GM12875 (cell line): Measurements from ENCODE around the gene TBXAS1.

Experiments used
- H3K4me3 ChIP-seq: one replicate; pipeline ENCODE4 v1.5.1; 2011; ENCODE audit warnings: low read depth, low read length, control low read depth
- TF ChIP-seq, protein P1 (sequence below): IDR thresholded peaks from 2 replicates; pipeline ENCODE4 v1.5.1; 2011; ENCODE audit warnings: low read depth, mild to moderate bottlenecking, control low read depth, inconsistent platforms, low read length, moderate library complexity, borderline replicate concordance; ENCODE audit not compliant: insufficient read depth

The TBXAS1 gene

GRCh38 chr7:139955109-139955820, 126.2 kb downstream of the TBXAS1 start:
- no peak overlapping the region for H3K4me3 ChIP-seq
- TF ChIP-seq, protein P1, sequence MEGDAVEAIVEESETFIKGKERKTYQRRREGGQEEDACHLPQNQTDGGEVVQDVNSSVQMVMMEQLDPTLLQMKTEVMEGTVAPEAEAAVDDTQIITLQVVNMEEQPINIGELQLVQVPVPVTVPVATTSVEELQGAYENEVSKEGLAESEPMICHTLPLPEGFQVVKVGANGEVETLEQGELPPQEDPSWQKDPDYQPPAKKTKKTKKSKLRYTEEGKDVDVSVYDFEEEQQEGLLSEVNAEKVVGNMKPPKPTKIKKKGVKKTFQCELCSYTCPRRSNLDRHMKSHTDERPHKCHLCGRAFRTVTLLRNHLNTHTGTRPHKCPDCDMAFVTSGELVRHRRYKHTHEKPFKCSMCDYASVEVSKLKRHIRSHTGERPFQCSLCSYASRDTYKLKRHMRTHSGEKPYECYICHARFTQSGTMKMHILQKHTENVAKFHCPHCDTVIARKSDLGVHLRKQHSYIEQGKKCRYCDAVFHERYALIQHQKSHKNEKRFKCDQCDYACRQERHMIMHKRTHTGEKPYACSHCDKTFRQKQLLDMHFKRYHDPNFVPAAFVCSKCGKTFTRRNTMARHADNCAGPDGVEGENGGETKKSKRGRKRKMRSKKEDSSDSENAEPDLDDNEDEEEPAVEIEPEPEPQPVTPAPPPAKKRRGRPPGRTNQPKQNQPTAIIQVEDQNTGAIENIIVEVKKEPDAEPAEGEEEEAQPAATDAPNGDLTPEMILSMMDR, result no peak

- H3K4me3 ChIP-seq, result no peak overlapping the region
Observed at GRCh38 chr7:139958599-139959284, 129.7 kb downstream of the TBXAS1 start.

DNA sequence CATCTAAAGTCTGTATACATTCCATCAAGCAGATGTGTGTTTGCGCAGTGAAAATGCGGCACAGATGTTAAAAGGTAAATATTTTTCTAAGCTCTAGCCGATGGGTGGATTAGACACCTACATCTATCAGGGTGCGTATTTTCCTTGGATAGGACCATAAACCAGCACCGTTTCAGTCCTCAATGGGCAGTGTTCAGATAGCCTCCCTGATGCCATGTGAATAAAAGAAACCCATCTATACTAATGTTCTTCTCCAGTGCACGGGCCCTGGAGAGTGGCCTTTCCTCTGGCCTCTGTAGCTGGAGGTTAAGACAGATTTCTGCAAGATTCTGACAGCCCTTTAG, 130.2 kb downstream of the TBXAS1 start:
- TF ChIP-seq, protein P1, result no peak
- no peak overlapping the region for H3K4me3 ChIP-seq

More at GRCh38 chr7:139958599-139959284, 129.7 kb downstream of the TBXAS1 start:
- TF ChIP-seq, protein P1, result no peak

DNA sequence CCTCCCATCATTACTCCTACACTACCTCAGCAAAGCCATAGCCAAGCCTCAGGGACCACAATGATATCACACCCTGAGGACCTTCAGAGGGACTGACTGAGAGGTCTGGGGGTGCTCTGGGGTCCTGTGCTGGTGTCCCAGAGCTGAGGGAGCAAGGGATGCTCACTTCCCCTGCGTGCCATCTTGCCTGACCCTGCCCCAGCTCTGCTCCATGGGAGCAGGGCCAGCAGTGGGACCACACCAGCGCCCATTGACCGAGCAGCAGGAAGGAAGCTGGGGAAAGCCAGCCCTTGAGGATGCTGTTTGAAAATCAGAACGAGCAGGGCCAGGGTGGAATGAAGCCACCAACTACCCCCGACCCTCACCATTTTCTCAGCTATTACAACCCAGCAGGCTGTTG, 130.7 kb downstream of the TBXAS1 start:
- TF ChIP-seq, protein P1, result no peak
- no peak overlapping the region for H3K4me3 ChIP-seq

GRCh38 chr7:139960157-139960556, 131.1 kb downstream of the TBXAS1 start:
- H3K4me3 ChIP-seq, result no peak overlapping the region
- TF ChIP-seq, protein P1, result no peak

GRCh38 chr7:139965942-139966628, 137.0 kb downstream of the TBXAS1 start:
- TF ChIP-seq, protein P1, result no peak
- no peak overlapping the region for H3K4me3 ChIP-seq

DNA sequence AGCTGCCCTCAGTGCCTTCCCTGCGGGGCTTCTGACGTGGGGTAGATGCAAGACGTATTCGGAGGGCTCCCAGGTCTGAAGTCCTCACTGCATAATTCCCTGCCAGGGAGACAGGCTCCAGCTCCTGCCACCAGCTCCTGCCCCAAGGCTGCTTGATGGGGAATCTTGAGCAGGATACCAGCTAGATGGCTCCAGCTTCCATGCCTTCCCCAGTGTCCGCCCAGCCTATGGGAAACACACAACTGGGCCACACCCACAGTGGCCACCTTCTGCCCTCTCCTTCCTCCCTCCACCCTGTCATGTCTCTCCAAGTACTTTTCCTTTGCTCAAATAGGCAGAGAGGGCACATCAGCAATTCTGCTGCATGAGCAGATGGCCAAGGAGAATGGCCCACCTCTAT, 137.9 kb downstream of the TBXAS1 start:
- TF ChIP-seq, protein P1, result no peak
- no peak overlapping the region for H3K4me3 ChIP-seq
